GM12874 (cell line): ENCODE results near the gene LRP1B.

Experiments used
- TF ChIP-seq, protein P1 (sequence below): IDR thresholded peaks from 2 replicates; pipeline ENCODE4 v1.5.1; 2011; ENCODE audit warnings: low read depth, mild to moderate bottlenecking, control low read depth, low read length, moderate library complexity; ENCODE audit not compliant: insufficient read depth

Gene LRP1B

DNA sequence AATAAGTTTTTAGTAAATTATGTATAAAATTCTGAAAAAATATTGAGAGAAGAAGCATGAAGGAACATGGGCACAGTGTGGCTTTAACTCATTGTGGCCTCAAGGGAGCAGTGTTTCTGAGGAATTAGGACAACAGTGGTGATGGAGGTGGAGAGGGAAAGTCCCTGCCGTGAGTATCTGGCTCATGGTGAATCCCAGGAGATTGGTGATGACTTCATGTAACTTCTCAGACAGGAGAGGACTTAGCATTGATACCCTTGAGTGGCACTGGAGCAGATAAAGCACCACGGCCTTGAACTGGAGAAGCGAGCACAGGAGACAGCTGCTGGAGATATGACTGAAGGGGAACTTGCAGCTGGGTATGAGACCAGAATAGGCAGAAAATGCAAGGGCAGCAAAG is 35.0 kb upstream of the LRP1B start:
- TF ChIP-seq, protein P1, sequence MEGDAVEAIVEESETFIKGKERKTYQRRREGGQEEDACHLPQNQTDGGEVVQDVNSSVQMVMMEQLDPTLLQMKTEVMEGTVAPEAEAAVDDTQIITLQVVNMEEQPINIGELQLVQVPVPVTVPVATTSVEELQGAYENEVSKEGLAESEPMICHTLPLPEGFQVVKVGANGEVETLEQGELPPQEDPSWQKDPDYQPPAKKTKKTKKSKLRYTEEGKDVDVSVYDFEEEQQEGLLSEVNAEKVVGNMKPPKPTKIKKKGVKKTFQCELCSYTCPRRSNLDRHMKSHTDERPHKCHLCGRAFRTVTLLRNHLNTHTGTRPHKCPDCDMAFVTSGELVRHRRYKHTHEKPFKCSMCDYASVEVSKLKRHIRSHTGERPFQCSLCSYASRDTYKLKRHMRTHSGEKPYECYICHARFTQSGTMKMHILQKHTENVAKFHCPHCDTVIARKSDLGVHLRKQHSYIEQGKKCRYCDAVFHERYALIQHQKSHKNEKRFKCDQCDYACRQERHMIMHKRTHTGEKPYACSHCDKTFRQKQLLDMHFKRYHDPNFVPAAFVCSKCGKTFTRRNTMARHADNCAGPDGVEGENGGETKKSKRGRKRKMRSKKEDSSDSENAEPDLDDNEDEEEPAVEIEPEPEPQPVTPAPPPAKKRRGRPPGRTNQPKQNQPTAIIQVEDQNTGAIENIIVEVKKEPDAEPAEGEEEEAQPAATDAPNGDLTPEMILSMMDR, result peak; percentile 14; the same call in 1 of the 2 replicates

DNA sequence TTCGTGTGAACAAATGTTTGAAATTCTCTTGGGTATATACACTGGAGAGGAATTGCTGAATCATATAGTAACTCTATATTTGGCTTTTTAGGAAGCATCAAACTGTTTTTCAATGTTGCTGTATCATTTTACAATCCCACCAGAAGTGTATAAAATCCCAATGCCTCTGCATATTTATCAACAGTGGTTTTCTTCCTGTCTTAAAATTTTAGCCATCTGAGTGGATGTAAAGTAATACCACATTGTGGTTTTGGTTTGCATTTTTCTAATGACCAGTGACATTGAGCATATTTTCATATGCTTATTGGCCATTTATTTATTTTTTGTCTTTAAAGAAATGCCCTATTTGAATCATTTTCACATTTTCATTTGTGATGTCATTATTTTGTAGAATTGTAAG is 22.8 kb upstream of the LRP1B start:
- TF ChIP-seq, protein P1, result no peak

DNA sequence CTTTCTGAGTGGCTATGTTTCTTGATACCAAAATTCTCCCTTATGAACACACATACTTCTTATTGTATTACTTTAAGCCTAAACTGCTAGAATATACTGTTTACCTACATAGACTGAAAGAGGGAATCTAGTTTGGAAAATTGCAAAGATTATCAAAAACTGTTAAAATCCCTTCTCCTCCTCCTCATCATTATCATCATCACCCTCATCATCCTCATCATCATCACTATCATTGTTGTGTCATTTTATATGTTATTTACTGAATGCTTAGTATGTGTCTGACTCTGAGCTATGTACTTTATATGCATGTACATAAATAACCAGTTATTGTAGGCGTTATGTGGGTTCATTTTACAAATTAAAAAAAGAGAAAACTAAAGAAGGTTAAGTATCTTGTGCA is 19.6 kb upstream of the LRP1B start:
- TF ChIP-seq, protein P1, result no peak

DNA sequence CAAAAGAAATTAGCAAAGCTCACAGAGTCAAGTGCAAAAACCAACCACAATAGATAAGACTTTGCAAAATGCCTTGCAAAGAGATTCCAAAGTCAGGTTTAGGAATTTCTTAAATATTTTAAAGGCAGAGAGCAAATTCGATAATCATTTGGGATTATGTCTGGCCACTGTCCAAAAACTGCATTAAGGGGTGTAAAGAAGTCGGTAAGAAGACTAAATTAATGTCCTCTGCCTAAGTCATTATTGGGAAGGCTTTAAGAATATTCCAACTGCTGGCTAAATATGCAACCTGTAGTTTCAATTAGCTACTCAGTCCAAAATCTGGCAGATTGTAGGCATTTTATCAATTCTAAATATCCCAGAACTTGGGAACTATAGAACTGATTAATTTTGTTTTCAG is 13.7 kb upstream of the LRP1B start:
- TF ChIP-seq, protein P1, result no peak

DNA sequence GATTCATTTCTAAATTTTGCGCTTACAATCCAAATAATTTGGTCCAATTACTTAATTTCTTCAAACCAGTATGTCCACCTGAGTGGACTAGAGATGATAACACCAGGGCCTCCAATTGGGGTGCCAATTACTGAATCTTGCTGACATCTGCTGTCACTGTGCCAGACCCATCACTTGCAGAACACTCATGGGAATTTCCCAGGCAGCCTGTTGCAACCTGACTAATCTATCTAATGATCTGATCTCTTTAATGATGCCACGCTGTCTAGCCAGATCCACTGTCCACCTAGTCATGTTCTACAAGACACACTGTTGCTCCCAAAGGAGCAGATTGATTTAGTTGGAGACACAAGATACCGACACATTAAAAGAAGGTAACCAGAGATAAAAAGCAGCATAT is 11.8 kb upstream of the LRP1B start:
- TF ChIP-seq, protein P1, result no peak

DNA sequence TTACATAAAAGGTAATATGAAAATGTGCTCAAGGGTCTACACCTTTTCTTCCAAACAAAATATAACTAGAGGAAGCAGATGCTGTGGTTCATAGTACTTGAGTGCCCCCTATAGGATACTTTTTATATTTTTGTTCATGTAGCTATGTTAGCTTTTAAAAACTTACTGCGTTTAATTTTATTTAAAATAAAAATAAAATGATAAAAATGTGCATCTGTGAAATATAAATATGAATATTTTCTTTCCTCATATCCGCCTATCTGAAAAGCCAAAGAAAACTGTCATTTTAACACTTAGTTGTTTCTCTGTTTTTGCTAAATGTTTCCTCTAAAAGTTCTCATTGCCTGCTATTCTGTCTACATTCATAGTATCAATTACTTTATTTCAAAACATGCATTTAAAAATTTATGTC is 9.6 kb upstream of the LRP1B start:
- TF ChIP-seq, protein P1, result peak; percentile 13; the same call in 1 of the 2 replicates

DNA sequence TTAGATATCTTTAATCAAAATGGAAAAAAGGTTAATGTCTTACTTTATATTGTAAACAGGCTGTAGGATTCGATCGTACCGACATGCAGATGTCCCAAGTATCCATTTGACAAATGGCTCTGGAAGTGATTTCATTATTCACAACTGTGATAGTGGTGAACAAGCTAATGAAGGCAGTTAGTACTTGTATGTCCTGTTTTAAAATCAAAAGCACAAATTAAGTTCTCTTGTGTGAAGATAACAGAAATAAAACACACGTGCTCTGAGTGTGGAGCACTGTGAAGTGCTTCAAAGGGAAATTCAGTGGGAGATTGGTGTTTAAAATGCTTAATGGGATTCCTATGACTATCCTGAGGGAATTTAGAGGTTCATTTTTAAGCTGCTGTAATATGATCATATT is 8.6 kb upstream of the LRP1B start:
- TF ChIP-seq, protein P1, result no peak

DNA sequence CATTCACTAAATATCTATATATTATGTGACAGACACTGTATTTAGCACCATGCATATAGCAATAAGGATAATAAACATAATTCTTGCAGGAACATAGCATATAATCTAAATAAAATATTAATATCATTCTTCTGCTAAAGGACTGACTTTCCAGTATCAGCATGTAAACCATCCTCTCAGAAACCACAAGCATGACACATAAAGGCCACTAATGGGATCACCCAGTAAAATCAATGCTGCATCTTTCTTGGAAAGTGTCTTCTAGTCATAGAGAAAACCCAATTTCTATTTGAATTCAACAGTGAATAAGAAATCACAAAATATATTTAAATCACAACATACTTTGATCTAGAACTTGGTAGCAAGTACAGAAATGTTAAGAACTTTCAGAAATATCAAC is 5.8 kb upstream of the LRP1B start:
- TF ChIP-seq, protein P1, result no peak
